ENCODE measurements around the gene FOXN3. TPM values are rescaled to one million over a fixed set of nuclear protein-coding genes. Genes with fewer than 3 reads are reported as not detected.

Gene FOXN3
- total and polyA plus RNA-seq, 10 of the 15 experiments (the other 5 are each of a cell fraction or from before 2014, with no cell fraction given) = 4.5 to 68.9 (median 29.7) TPM

DNA sequence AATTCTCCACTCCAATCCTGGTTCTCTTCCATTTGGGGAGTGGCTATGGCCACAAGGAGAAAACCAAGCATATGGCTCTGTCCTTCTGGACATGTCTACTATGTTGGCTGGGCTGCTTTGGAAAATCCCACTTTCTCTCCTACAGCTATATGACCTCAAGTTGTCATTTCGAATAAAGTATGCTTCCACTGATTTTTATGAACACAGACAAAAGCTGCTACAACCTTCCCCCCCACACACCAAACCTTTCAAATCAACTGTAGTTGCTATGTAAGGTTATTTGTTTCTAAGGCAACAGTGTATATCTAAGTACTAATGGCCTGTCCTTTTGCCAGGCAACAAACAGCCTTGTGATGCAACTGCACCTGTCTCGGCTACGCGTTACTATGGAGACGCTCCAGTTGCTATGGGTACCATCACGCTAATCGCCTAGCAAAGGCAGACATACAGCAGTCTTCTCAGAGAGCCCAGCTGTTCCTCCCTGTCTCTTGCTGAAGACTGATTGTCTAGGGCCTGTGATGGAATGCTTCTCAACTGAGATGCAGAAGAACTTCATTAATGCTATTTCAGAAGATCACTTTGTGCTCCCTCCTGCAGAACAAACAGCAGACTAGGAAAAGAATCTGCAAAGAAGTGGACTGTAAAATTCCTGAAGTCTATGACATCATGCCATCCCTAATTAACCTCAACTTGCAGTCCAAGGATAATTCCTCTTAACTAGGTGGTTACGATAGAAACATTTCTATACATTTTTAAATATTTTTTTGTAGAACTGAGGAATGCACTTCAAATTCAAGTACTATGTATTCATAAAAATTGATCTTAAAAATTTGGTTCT, 67.6 kb downstream of the FOXN3 start:
- H3K9me3 ChIP-seq (replicated peaks; ENCODE audit: control insufficient read depth, insufficient read depth, low read length) = no peaks in the 10 kb centered on the region; the same call in 2 of the 3 replicates
- TSS peak; percentile 21 for BruUV-seq (replicated peaks)
- H2AFZ ChIP-seq (ENCODE audit: control insufficient read depth, low read depth, low read length) = no peak overlapping the region
- TF ChIP-seq, protein P1, sequence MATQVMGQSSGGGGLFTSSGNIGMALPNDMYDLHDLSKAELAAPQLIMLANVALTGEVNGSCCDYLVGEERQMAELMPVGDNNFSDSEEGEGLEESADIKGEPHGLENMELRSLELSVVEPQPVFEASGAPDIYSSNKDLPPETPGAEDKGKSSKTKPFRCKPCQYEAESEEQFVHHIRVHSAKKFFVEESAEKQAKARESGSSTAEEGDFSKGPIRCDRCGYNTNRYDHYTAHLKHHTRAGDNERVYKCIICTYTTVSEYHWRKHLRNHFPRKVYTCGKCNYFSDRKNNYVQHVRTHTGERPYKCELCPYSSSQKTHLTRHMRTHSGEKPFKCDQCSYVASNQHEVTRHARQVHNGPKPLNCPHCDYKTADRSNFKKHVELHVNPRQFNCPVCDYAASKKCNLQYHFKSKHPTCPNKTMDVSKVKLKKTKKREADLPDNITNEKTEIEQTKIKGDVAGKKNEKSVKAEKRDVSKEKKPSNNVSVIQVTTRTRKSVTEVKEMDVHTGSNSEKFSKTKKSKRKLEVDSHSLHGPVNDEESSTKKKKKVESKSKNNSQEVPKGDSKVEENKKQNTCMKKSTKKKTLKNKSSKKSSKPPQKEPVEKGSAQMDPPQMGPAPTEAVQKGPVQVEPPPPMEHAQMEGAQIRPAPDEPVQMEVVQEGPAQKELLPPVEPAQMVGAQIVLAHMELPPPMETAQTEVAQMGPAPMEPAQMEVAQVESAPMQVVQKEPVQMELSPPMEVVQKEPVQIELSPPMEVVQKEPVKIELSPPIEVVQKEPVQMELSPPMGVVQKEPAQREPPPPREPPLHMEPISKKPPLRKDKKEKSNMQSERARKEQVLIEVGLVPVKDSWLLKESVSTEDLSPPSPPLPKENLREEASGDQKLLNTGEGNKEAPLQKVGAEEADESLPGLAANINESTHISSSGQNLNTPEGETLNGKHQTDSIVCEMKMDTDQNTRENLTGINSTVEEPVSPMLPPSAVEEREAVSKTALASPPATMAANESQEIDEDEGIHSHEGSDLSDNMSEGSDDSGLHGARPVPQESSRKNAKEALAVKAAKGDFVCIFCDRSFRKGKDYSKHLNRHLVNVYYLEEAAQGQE (IDR thresholded peaks at IDR 0.05; ENCODE audit: low read depth, low read length) = no peak
- no peak for TF ChIP-seq FOXM1 (IDR thresholded peaks at IDR 0.05; ENCODE audit: low read depth, low read length)
- no peak for TF ChIP-seq WRNIP1 (IDR thresholded peaks at IDR 0.05; ENCODE audit: borderline replicate concordance, low read depth, low read length)
- TF ChIP-seq BHLHE40 (IDR thresholded peaks at IDR 0.05; ENCODE audit: borderline replicate concordance in 1 of 2, low read depth in 2 of 2, low read length in 1 of 2) = no peak
- TF ChIP-seq SMC3 (IDR thresholded peaks at IDR 0.05; ENCODE audit: borderline replicate concordance, low read length) = no peak
- TF ChIP-seq, protein P2, sequence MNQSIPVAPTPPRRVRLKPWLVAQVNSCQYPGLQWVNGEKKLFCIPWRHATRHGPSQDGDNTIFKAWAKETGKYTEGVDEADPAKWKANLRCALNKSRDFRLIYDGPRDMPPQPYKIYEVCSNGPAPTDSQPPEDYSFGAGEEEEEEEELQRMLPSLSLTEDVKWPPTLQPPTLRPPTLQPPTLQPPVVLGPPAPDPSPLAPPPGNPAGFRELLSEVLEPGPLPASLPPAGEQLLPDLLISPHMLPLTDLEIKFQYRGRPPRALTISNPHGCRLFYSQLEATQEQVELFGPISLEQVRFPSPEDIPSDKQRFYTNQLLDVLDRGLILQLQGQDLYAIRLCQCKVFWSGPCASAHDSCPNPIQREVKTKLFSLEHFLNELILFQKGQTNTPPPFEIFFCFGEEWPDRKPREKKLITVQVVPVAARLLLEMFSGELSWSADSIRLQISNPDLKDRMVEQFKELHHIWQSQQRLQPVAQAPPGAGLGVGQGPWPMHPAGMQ (IDR thresholded peaks at IDR 0.05; ENCODE audit: borderline replicate concordance) = no peak
- no peak for TF ChIP-seq NBN (IDR thresholded peaks at IDR 0.05)
- TF ChIP-seq MXI1 (IDR thresholded peaks at IDR 0.05; ENCODE audit: low read depth, low read length) = no peak
- TF ChIP-seq, protein P3, sequence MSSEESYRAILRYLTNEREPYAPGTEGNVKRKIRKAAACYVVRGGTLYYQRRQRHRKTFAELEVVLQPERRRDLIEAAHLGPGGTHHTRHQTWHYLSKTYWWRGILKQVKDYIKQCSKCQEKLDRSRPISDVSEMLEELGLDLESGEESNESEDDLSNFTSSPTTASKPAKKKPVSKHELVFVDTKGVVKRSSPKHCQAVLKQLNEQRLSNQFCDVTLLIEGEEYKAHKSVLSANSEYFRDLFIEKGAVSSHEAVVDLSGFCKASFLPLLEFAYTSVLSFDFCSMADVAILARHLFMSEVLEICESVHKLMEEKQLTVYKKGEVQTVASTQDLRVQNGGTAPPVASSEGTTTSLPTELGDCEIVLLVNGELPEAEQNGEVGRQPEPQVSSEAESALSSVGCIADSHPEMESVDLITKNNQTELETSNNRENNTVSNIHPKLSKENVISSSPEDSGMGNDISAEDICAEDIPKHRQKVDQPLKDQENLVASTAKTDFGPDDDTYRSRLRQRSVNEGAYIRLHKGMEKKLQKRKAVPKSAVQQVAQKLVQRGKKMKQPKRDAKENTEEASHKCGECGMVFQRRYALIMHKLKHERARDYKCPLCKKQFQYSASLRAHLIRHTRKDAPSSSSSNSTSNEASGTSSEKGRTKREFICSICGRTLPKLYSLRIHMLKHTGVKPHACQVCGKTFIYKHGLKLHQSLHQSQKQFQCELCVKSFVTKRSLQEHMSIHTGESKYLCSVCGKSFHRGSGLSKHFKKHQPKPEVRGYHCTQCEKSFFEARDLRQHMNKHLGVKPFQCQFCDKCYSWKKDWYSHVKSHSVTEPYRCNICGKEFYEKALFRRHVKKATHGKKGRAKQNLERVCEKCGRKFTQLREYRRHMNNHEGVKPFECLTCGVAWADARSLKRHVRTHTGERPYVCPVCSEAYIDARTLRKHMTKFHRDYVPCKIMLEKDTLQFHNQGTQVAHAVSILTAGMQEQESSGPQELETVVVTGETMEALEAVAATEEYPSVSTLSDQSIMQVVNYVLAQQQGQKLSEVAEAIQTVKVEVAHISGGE (CRISPR knock-in tag; IDR thresholded peaks at IDR 0.05) = no peak
- ATAC-seq (no peak), FAIRE-seq (no peak), DNase-seq (ENCODE audit: low read depth, low spot score) (no peak)
- H3K9ac ChIP-seq (ENCODE audit: control insufficient read depth, insufficient read depth, low read length) = no peak overlapping the region
- no peak overlapping the region for H3K27ac ChIP-seq (ENCODE audit: control insufficient read depth, insufficient read depth)
- no peak overlapping the region for H3K4me2 ChIP-seq (ENCODE audit: control insufficient read depth, insufficient read depth)
- H3K4me1 ChIP-seq (ENCODE audit: control insufficient read depth, insufficient read depth, low read length) = peaks cover 24% of the 10 kb centered on the region
- CTCF ChIA-PET = interaction anchor here (1.2 to 1.5 kb wide), 2 partner anchors 10 to 13 kb away, joined by 3 to 4 read pairs; no protein-coding TSS in a partner anchor
- H4K20me1 ChIP-seq (ENCODE audit: control insufficient read depth, insufficient read depth) = no peaks in the 10 kb centered on the region
- H3K27me3 ChIP-seq (replicated peaks in 1 of 2; ENCODE audit: control insufficient read depth in 2 of 2, insufficient read depth in 2 of 2, low read length in 1 of 2) = no peaks in the 10 kb centered on the region
- POLR2A ChIA-PET = interaction anchor here (0.6 kb wide), 1 partner anchor 10 kb away, joined by 3 read pairs; no protein-coding TSS in a partner anchor
- intact Hi-C loops (cut with micrococcal nuclease; ENCODE audit: unreplicated experiment) (no loop called here), in situ Hi-C loops (cut with MboI) (no loop called here)
- RAD21 ChIA-PET (ENCODE audit: unreplicated experiment) = interaction anchor here (3.6 kb wide), 1 partner anchor 45 kb away, joined by 25 read pairs; no protein-coding TSS in a partner anchor
- peaks cover 26% of the 10 kb centered on the region for H3K79me2 ChIP-seq (ENCODE audit: control insufficient read depth, insufficient read depth, low read length)
- no peak overlapping the region for H3K4me3 ChIP-seq
- SMC1A ChIA-PET (ENCODE audit: uncharacterized antibody, unreplicated experiment) = interaction anchor here (0.9 to 5.4 kb wide), 7 partner anchors 9 to 44 kb away, joined by 3 to 51 read pairs (median 5); no protein-coding TSS in a partner anchor
- H3K36me3 ChIP-seq (ENCODE audit: control insufficient read depth in 2 of 2, insufficient read depth in 2 of 2, low read length in 1 of 2) = peaks cover 3 to 23% of the 10 kb centered on the region in 2 experiments
- WGBS (ENCODE audit: insufficient coverage, insufficient replicate concordance, low lambda C conversion rate, missing lambda C conversion rate) = 93% methylated on average over 8 of the region's 8 CpGs
